Stimulated activated CD4-positive, alpha-beta T cell treated with anti-CD3 and anti-CD28 coated beads, Interleukin-1b, Interleukin-23, amount 100 ng/mL, for 1 hour (primary cell): Measurements from ENCODE around the gene ARHGDIA.

Source experiments
- DNase-seq, 2 donors: peaks; one replicate each; pipeline ENCODE4 v3.0.0-alpha.2; 2020; ENCODE audit warnings: low read depth in 2 of 2

Gene ARHGDIA

DNA sequence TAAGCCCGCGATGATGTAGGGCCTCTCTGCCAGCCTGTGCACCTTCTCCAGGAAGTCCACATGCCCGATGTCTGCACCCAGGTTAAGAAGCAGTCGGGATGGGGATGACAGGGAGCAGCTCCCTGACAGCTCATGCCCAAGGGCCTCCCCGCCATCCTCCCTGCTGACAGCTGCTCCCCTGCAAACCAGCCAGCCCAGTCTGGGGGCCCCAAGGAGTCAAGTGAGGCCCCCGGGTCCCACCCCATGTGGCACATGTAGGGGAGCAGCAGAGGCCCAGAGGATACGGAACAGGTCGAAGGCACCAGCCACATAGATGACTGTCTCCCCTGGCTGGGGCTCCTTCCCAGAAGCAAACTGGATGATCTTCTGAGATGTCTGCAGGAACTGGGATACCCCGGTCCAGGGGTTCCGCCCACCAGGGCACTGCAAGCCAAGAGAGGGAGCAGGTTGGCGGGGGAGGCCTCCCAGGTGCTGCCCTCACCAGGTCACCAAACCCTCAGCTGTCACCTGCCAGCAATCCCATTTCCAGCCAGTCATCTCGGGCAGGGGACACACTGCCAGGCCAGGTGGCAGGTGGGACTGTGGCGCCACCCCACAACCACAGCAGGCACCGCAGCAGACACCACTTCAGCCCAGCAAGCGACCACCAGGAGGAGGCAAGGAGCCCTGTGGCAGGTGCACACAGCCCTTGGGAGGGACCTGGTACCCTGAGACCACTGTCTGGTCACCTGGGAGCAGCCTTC, 35.5 kb upstream of the ARHGDIA start:
- DNase-seq = no peak

DNA sequence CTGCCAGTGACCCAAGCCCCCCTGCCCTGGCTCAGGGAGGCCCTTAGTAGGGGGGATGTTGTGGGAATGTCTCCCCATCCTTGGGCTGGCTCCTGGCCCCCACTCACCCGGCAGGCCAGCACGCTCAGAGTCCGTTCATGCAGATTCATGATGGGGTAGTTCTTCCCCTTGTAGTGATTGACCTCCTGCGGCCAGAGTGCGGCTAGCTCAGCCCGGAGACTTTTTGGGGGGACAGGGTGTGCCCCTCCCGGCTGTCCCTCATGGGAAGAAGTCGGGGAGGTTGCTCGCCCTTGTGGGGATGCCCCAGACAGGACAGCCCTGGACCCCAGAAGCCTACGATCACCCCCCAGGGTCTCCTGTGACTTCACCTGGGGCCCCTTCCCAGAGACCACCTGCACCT, 34.9 kb upstream of the ARHGDIA start:
- DNase-seq = no peak

DNA sequence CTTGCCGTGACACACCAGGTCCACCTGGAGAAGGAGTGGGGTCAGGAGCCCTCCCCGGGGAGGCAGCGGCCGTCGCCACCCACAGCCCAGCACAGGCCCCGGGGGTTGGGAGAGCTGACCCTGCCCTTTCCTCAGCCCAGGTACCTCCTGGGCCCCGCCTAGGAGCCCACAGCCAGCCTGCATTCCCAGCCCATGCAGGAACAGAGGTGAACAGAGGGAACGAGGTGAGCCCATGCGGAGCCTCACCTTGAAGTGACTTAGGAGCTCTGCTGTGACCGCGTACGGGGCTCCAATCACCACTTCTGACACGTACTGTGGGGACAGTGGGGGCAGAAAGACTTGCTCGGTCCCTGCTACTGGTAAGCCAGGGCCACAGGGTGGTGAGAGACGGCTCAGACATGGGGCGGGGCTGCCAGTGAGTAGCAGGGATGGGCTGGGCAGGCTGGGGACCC, 34.3 kb upstream of the ARHGDIA start:
- no peak for DNase-seq

DNA sequence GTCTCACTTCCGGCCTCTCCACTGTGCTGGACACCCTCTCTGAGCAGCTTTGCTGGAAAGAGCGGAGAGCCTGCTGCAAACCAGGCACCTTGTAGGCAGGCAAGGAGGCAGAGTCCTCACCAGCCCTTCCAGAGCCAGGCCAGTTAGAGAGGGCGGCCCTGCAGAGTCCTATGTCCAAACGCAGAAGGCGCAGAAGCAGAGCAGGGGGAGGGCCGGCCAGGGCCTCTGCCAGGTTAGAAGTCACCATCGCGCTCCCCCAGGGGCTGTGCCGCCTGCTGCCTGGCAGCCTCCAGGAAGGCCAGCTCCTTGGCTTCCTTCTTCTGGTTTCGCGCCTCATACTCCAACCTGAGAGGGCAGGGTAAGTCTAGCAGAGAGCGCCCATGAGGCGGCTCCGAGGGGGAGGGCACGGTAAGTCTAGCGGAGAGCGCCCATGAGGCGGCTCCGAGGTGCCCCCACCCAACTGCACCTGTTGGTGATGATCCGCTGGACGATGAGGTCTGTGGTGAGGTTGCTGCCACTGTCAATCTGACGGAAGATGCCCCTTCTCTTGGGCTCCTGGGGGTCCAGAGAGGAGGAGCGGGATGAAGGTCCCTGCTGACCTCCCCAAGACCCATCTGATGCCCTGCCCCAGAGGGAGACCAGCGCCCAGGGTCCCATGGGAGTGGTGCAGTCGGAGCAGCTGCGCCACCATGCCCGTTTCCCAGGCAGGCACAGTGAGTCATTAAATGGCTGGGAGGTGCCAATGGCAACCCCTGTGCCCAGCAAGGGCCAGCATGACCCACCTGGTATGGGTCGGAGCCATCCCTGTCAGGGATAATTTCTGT, 33.7 kb upstream of the ARHGDIA start:
- DNase-seq = no peak

DNA sequence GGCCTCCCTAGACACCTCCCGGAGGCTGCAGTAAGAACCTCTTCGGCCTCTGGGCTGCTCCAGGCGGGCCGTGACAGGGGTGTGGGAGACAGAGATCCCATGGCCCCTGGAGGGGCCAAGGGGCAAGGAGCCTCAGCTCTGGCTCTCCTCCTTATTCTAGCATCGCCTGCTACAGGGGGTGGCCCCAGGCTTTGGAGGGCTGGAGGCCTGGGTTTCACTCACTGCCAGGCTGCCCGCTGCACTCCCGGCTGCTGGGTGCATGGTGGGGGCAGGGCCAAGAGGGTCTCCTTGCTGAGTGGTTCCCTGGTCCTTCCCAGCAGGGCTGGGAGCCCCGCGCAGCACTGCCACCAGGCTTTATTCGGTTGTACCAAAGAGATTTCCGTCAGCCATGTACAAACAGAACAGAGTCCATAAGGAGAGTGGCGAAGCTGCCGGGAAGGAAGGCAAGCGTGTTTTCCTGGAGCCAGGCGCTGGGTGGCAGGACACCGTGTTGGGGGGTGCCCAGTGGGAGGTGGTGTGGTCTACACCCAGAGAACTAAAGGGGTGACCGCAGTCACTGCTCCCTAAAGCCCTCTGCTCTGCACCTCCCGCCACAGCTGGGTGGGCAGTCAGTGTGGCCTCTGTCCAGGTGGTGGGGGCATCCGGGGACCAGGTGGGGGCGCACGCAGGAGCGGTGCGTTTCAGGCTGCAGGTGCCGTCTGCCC, 32.9 kb upstream of the ARHGDIA start:
- DNase-seq = no peak

DNA sequence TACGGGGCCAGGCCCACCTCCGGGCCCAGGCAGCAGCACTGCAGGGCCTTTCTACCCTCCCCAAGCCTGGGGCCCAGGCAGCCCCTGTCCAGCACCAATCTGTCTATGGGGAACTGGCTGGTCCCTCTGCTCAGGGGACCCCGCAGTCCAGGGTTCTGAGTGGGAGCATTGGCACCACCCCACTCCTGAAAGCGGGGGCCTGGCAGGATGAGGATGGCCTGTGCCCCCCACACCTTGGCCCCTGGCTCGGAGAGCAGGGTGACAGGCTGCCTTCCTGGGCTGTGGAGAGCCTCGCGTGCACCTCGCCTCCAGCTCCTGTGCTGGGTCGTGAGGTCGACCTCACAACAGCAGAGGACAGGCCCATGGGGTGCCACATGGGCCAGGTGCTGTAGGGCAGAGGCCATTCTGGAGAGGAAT, 32.3 kb upstream of the ARHGDIA start:
- DNase-seq = no peak

DNA sequence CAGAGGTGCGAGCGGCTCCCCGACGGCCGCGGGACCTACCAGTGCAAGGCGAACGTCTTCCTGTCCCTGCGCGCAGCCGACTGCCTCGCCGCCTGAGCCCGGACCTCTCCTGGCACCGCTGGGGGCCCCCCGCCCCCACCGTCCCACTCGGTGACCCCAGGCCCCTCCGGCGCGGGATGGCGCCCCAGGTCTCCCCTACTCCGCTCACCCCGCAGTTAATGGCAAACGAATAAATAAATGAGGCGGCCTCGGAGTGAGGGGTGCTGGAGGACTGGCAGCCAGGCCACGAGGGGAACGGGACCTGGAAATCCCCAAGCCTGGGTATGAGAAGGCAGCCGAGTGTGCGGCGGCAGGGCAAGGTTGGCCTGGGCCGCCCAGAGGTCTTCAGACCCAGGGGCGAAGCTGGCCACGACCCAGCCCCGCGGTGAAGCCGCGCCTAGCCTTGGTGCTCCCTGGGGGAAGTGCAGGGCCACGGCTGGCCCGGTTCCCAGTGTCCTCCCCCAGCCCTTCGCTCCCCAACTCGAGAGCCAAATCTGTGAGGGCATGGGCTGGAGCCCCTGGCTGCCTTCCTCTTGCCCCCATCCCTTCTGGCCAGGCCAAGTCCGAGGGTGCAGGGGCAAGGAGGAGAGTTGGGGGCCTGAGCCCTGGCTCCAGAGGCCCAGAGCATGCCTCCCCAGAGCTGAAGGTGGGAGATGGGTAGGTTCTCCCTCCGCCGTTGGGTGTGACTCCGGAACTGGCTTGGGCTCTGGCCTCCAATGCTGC, 31.7 kb upstream of the ARHGDIA start:
- DNase-seq = no peak

DNA sequence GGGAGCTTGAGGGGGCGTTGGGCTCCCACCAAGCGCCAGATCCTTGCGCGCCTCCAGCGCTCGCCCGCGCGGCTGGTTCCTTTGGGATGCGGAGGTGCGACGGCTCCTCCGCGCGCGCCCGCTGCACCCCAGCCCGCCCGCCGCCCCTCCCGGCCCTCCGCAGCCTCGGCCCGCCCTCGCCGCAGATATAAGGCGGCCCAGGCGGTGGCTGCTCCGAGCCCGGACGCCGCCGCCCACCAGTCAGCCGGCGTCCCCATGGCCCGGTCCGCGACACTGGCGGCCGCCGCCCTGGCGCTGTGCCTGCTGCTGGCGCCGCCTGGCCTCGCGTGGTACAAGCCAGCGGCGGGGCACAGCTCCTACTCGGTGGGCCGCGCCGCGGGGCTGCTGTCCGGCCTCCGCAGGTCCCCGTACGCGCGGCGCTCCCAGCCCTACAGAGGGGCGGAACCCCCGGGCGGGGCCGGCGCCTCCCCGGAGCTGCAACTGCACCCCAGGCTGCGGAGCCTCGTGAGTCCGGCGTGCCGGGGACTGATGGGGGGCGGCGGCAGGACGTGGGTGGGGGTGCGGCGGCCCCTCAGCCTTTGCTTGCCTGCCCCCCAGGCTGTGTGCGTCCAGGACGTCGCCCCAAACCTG, 31.0 kb upstream of the ARHGDIA start, which contains the start of gene NPB:
Gene NPB, plus strand, starts transcription at position 216 of the 630 bp plus-strand sequence. Its CDS starts 40 bp downstream, at position 256.
- DNase-seq = no peak

DNA sequence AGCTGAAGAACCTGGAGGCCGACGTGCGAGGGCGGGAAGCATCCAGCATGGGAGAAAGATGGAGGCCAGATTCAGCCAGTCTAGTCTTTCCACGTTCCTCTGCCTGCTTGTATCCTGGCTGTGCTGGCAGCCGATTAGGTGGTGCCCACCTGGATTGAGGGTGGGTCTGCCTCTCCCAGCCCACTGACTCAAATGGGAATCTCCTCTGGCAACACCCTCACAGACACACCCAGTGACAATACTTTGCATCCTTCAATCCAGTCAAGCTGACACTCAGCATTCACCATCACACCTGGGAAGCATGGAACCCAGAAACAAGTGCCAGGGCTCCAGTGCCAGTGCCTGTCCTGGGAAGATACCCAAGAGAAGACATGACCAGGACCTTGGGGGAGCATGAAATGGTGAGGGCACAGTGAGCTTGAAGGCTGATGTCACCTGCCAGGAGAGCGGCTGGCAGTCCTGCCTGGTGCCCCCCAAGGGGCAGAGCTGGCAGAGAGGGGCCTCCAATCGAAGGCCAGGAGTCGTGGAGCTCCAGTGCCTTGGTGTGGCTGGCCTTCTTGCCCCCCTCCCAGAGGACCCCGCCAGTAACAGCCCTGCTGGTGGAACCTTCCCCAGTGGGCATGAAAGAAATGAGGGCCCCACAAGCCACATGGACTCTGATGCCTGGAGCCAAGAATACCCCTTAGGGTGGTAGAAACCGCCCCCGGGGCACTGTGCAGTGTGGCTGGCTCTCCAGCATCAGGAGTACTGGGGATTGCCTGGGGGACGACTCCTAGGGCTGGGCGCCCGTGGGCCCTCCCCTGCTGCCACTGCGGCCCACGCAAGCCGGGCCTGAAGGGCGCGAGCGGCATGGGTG, 30.3 kb upstream of the ARHGDIA start:
- DNase-seq = no peak

DNA sequence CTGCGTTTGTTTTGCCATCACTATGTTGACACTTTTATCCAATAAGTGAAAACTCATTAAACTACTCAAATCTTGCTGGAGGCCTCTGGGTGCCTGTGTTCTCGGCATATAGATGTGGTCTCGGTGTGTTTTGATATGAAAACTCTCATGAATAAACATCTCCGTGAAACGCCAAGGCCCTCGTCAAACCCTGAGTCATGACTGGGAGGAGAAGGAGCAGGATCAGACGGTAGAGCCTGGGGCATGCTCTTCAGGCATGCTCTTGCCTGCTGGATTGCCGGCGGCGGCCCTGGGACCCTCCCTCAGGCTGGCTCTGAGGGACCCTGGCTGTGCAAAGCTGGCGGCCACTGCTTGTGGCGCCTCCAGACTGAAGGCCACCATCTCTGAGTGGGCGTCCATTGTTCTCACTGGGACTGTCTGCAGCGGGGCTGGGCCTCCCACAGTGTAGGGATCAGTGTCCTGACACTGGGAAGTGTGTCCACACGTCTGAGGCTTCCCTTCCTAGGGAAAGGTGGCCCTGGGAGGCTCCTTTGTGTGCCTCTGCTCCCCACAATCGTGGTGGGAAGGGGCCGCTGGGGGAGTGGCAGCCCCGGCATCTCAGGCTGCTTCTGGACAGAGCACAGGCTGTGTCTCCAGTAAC, 29.2 kb upstream of the ARHGDIA start:
- no peak for DNase-seq

DNA sequence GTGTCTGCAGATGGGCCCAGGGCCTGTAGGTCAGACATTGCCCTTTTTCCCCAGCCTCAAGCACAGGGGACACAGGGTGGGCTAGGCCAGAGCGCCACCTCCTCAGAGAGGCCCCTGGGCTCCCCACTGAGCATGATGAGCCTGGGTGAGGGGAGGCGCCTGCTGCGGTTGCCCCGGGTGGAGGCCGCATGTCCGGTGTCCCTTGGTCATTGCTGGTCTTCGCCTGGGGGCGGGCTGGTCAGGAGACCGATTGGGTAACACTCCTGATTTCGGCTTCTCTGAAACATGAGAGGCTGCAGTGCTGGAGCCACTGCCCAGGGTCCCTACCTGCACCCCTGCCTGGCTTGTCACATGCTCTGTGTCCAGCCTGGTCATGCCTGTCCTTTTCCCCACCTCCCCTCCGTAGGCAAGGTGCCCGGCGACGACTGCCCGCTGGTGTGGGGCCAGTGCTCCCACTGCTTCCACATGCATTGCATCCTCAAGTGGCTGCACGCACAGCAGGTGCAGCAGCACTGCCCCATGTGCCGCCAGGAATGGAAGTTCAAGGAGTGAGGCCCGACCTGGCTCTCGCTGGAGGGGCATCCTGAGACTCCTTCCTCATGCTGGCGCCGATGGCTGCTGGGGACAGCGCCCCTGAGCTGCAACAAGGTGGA, 28.5 kb upstream of the ARHGDIA start:
- no peak for DNase-seq

DNA sequence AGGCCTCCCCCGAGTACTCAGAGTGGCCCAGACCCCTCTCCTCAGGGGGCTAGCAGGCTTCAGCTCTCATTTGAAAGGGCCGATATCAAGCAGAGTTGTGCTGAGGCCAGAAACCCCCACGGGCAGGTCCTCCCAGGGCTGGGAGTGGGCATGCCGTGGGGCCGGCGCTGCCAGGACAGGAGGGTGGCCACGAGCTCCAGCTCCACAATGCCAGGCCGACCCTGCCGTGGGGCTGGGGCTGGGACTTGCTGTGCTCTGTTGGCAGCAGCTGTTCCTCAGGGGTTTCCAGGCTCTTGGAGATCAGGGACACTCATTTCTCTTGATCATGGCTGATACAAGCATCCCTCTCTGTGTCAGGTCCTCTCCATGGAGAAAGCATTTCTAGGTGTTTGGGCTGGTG, 27.7 kb upstream of the ARHGDIA start:
- DNase-seq = no peak

DNA sequence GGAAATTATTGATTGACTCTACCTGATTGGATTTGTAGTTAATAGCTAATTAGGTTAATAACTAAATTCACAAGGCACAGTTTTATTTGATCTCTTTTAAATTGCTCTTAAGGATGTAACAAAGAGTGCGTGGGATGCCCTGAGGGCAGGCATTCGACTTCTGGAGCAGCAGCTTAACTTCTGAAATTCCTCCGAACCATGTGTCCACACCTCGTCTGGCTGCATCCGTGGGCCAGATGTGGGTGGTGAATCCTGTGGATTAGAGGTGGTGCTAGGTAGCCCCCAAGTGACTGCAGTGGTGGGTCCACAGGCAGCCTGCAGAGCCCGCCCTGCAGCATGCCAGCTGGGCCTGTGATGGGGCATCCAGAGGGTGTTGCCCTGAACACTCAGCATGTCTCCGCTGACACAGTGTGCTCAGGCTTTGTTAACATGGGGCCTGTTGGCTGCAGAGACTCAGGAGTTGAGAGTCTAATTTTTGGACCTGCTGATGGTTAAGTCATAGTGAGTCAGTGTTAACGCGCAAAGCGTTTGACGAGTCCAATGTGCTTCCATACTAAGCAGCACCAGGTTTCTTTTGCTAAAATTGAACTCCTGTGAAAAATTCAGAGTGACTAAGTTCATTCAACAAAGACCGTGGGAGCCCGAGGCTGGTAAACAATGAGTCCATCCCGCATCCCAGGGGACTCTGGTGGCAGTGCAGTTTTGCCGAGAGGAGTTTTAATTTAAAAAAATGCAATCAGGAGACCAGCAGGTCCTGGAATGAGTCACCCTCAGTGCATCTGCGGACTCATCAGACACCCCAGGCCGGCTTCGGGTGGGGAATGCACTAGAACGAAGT, 27.1 kb upstream of the ARHGDIA start:
- DNase-seq = no peak

DNA sequence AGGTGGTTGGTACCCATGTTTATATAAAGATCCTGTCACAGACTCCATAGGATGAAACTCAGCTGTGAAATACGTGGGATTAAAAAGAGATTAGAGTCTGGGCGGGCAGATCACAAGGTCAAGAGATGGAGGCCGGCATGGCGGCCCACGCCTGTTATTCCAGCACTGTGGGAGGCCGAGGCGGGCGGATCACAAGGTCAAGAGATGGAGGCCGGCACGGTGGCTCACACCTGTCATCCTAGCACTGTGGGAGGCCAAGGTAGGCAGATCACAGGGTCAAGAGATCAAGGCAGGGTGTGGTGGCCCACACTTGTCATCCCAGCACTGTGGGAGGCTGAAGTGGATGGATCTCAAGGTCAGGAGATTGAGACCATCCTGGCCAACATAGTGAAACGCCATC, 24.3 kb upstream of the ARHGDIA start:
- DNase-seq = no peak

DNA sequence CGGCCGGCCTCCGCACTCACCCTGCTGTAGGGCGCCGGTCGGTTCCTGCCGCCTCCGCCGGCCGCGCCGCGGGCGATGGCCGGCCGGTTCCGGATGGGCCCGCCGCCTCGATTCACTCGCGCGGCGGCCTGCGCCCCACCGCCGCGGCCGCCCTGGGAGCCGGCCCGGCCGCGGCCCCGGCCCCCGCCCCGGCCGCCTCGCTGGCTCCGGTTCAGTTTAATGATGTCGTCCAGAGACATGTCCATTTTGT, 20.1 kb upstream of the ARHGDIA start:
- no peak for DNase-seq

DNA sequence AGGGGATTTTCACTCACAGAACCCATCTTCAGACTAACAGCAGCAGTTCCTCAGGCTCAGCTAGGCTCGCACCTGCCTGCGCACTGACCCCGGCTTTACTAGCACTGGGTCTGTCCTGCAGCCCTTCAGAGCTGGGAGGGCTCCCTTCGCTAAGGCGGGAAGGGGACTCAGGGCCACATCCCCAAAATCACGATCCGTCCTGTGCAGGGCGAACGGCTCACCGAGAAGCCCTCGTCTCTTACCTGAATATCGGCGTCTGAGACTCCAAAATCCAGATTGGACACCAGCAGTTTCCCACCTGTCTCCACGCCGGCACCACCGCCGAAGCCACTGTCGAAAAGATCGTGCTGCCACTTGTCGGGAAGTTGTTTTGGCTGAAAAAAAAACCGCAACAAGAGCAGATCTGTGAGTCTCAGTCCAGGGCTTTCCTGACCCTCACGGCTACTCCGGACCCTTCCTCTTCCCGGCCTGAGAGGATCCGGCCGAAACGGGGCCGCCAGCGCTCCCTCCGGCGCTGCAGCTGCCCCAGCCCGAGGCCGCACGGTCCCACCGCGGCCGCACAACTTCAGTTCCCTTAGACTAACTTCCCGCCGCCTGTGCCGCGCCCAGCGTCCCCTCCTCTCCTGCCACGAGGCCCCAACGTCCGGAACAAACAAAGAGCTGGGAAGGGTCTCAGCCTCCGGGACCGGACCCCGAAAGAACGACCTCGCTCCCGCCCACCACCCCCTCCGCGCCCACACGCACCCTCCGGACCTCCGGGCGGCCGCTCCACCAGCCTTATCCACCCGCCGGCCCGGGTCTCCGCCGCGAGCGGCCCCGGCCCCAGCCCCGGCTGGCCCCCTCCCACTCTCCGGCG, 19.5 kb upstream of the ARHGDIA start:
- no peak for DNase-seq

DNA sequence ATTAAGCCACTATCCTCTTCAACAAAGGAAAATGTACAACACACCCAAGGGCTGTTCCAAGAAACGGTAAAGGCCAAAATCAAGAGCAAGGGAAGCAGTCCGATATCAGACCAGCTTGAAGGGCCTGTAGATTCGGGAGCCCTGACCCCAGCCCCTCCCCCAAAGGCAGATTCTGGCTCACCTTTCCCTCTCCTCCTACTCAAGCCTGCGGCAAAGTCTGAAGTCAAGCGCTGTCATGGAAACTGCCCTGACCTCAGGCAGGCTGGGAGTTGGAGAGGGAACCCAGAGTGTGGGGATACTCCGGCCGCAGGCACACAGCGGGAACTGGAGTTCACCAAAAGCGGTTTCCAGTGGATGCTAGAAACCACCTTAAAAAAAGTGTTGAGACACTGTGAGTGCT, 18.5 kb upstream of the ARHGDIA start:
- DNase-seq = no peak
